ENCODE data around the gene PRPF6. TPM values are rescaled to one million over a fixed set of nuclear protein-coding genes. Genes with fewer than 3 reads are reported as not detected.

The PRPF6 gene
- total and polyA plus RNA-seq, 2 of the 13 experiments (the other 11 are each of a cell fraction or from before 2014, with no cell fraction given) = 63.7 to 101 TPM

GRCh38 chr20:64079273-64080012, 98.5 kb downstream of the PRPF6 start, which contains the start of gene RGS19 (continued):
- TF ChIP-seq ZNF556 (CRISPR knock-in tag; IDR thresholded peaks at IDR 0.05; ENCODE audit: borderline replicate concordance) (no peak), ZNF256 (CRISPR knock-in tag; conservative IDR thresholded peaks at IDR 0.05) (no peak), ZNF292 (CRISPR knock-in tag; IDR thresholded peaks at IDR 0.05; ENCODE audit: borderline replicate concordance, low read depth) (no peak), DZIP1 (CRISPR knock-in tag; IDR thresholded peaks at IDR 0.05) (no peak), FOXA1 (IDR thresholded peaks at IDR 0.05) (no peak), FOXA1 (CRISPR knock-in tag; IDR thresholded peaks at IDR 0.05) (no peak), FOXO4 (CRISPR knock-in tag; conservative IDR thresholded peaks at IDR 0.05) (no peak), NAIF1 (CRISPR knock-in tag; IDR thresholded peaks at IDR 0.05; ENCODE audit: borderline replicate concordance) (no peak), ARID5B (CRISPR knock-in tag; IDR thresholded peaks at IDR 0.05) (no peak), POLR2G (IDR thresholded peaks at IDR 0.05; ENCODE audit: low read depth, low read length) (peak; percentile 75), ZNF75D (CRISPR knock-in tag; IDR thresholded peaks at IDR 0.05; ENCODE audit: borderline replicate concordance) (no peak), MED8 (CRISPR knock-in tag; IDR thresholded peaks at IDR 0.05; ENCODE audit: insufficient replicate concordance) (peak; percentile 20), ZNF562 (CRISPR knock-in tag; IDR thresholded peaks at IDR 0.05; ENCODE audit: borderline replicate concordance) (no peak), NCOA2 (CRISPR knock-in tag; IDR thresholded peaks at IDR 0.05) (no peak), DBP (CRISPR knock-in tag; IDR thresholded peaks at IDR 0.05; ENCODE audit: not compliant biosample characterization) (no peak), ZBTB46 (CRISPR knock-in tag; IDR thresholded peaks at IDR 0.05; ENCODE audit: borderline replicate concordance) (no peak), SIX1 (CRISPR knock-in tag; IDR thresholded peaks at IDR 0.05; ENCODE audit: borderline replicate concordance) (no peak), HOXA9 (CRISPR knock-in tag; IDR thresholded peaks at IDR 0.05; ENCODE audit: borderline replicate concordance) (no peak)

Data from HepG2 (cell line).